Measurements from ENCODE around the gene CXorf38. TPM values are rescaled to one million over a fixed set of nuclear protein-coding genes. Genes with fewer than 3 reads are reported as not detected.

CXorf38 gene
- total RNA-seq, 1 donor: 10.1 TPM

- Histone ChIP-seq H3K4me3 (ENCODE audit: insufficient read depth, low read length) (no peak overlapping the region), H3K4me2 (ENCODE audit: insufficient read depth, low read length) (no peak overlapping the region), H3K27ac (ENCODE audit: low read depth, low read length) (no peak overlapping the region), H3K36me3 (ENCODE audit: insufficient read depth, low read length) (peaks cover 35% of the 10 kb centered on the region), H3K79me2 (ENCODE audit: insufficient read depth, low read length) (no peaks in the 10 kb centered on the region), H3K4me1 (ENCODE audit: insufficient read depth, low read length) (no peaks in the 10 kb centered on the region), H3K9me3 (ENCODE audit: low read depth, low read length) (no peaks in the 10 kb centered on the region), H2AFZ (ENCODE audit: low read length) (no peak overlapping the region), H4K20me1 (ENCODE audit: insufficient read depth, low read length) (no peaks in the 10 kb centered on the region), H3K27me3 (ENCODE audit: insufficient read depth, low read length) (peaks cover 4% of the 10 kb centered on the region)
- TF ChIP-seq CTCF (IDR thresholded peaks at IDR 0.05; ENCODE audit: extremely low read depth, low read depth, low read length): peak; percentile 49
- no peak for DNase-seq (ENCODE audit: insufficient read length, low spot score, missing footprints)
Measured at GRCh38 chrX:40663880-40664630, 16.7 kb upstream of the CXorf38 start.

DNA sequence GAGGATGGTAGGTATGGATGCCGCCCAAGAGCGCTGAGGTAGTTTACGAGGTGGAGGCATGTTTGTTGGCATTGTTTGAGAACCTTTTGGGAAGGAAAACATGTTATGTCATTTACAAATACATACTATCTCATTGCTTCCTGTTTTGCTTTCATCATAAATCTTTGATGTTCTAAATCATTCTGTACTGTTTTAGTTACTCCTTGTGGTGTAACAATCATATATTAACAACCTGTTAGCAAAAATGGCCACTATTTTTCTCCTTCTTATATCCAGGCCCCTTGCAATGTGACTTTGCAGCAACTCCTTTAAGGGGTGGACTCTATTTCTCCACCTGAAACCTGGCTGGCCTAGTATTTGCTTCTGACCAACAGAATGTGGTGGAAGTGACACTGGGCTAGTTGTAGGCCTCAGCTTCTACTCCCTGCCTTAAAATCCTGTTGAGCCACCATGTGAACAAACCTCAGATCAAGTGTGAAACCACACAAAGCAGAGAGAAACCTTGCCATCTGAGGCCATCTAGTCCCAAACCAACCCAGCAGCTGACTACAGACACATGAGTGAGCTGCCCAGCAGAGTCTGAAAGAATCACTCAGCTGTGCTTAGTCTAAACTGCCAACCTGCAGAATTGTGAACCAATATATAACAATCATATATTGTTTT is 15.8 kb upstream of the CXorf38 start:
- Histone ChIP-seq H2AFZ (ENCODE audit: low read length) (no peak overlapping the region), H3K4me2 (ENCODE audit: insufficient read depth, low read length) (no peak overlapping the region), H3K9me3 (ENCODE audit: low read depth, low read length) (no peaks in the 10 kb centered on the region), H3K27me3 (ENCODE audit: insufficient read depth, low read length) (peaks cover 4% of the 10 kb centered on the region), H3K4me1 (ENCODE audit: insufficient read depth, low read length) (no peaks in the 10 kb centered on the region), H4K20me1 (ENCODE audit: insufficient read depth, low read length) (no peaks in the 10 kb centered on the region), H3K36me3 (ENCODE audit: insufficient read depth, low read length) (peaks cover 35% of the 10 kb centered on the region), H3K4me3 (ENCODE audit: insufficient read depth, low read length) (no peak overlapping the region), H3K79me2 (ENCODE audit: insufficient read depth, low read length) (no peaks in the 10 kb centered on the region), H3K27ac (ENCODE audit: low read depth, low read length) (no peak overlapping the region)
- DNase-seq (ENCODE audit: insufficient read length, low spot score, missing footprints): no peak
- no peak for TF ChIP-seq CTCF (IDR thresholded peaks at IDR 0.05; ENCODE audit: extremely low read depth, low read depth, low read length)

- H3K36me3 ChIP-seq (ENCODE audit: insufficient read depth, low read length): peaks cover 31% of the 10 kb centered on the region
- TF ChIP-seq CTCF (IDR thresholded peaks at IDR 0.05; ENCODE audit: extremely low read depth, low read depth, low read length): no peak
- no peaks in the 10 kb centered on the region for H3K79me2 ChIP-seq (ENCODE audit: insufficient read depth, low read length)
- no peaks in the 10 kb centered on the region for H4K20me1 ChIP-seq (ENCODE audit: insufficient read depth, low read length)
- DNase-seq (ENCODE audit: insufficient read length, low spot score, missing footprints): no peak
- H3K27ac ChIP-seq (ENCODE audit: low read depth, low read length): no peak overlapping the region
- peaks cover 4% of the 10 kb centered on the region for H3K27me3 ChIP-seq (ENCODE audit: insufficient read depth, low read length)
- no peaks in the 10 kb centered on the region for H3K4me1 ChIP-seq (ENCODE audit: insufficient read depth, low read length)
- H2AFZ ChIP-seq (ENCODE audit: low read length): no peak overlapping the region
- H3K4me2 ChIP-seq (ENCODE audit: insufficient read depth, low read length): no peak overlapping the region
- H3K4me3 ChIP-seq (ENCODE audit: insufficient read depth, low read length): no peak overlapping the region
- H3K9me3 ChIP-seq (ENCODE audit: low read depth, low read length): no peaks in the 10 kb centered on the region
Measured at GRCh38 chrX:40661489-40661888, 14.1 kb upstream of the CXorf38 start.

DNA sequence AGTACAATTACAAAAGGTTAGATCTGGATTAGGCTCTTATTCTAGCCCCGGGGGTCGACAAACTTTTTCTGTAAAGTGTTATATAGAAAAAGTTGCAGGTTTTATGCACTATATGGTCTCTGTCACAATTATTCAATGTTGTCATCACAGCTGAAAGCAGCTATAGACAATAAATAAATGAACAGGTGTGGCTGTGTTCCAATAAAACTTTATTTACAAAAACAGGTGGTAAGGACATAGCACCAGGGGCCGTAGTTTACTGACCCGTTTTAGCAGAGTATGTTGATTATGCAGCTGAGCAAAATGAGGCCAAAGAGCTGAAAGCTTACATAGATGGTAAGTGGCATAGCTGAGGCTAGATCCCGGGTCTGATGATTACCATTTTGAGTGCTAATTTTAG is 13.0 kb upstream of the CXorf38 start:
- H3K36me3 ChIP-seq (ENCODE audit: insufficient read depth, low read length): peaks cover 23% of the 10 kb centered on the region
- no peaks in the 10 kb centered on the region for H4K20me1 ChIP-seq (ENCODE audit: insufficient read depth, low read length)
- no peaks in the 10 kb centered on the region for H3K79me2 ChIP-seq (ENCODE audit: insufficient read depth, low read length)
- peaks cover 4% of the 10 kb centered on the region for H3K27me3 ChIP-seq (ENCODE audit: insufficient read depth, low read length)
- H3K4me2 ChIP-seq (ENCODE audit: insufficient read depth, low read length): no peak overlapping the region
- no peak overlapping the region for H3K4me3 ChIP-seq (ENCODE audit: insufficient read depth, low read length)
- DNase-seq (ENCODE audit: insufficient read length, low spot score, missing footprints): no peak
- no peak for TF ChIP-seq CTCF (IDR thresholded peaks at IDR 0.05; ENCODE audit: extremely low read depth, low read depth, low read length)
- H2AFZ ChIP-seq (ENCODE audit: low read length): no peak overlapping the region
- no peaks in the 10 kb centered on the region for H3K9me3 ChIP-seq (ENCODE audit: low read depth, low read length)
- H3K27ac ChIP-seq (ENCODE audit: low read depth, low read length): no peak overlapping the region
- no peaks in the 10 kb centered on the region for H3K4me1 ChIP-seq (ENCODE audit: insufficient read depth, low read length)
